M059J (cell line): ENCODE data around the gene DDX41. TPM values are rescaled to one million over a fixed set of nuclear protein-coding genes. Genes with fewer than 3 reads are reported as not detected.
A peak's percentile ranks its signal among the peaks of the same experiment; 100 is the strongest.
"Not testable (repeated sequence)": the region's sequence is repeated elsewhere in the genome, so short reads cannot be mapped to it uniquely, and the experiment has no call there.

Experiments
- DNase-seq: peaks from one replicate; pipeline ENCODE4 v3.0.0-alpha.2; 2012; ENCODE audit warnings: low read depth
- total RNA-seq: library from RNA; depleted of rRNA; stranded (reverse); fragments of >200 nt; shearing (Covaris generic); gene quantifications from 2 replicates; pipeline ENCODE4 v1.2.3, GENCODE V29; 2014; rRNA removed

The DDX41 gene
- 66.0 and 103 TPM in 2 replicates for total RNA-seq

DNA sequence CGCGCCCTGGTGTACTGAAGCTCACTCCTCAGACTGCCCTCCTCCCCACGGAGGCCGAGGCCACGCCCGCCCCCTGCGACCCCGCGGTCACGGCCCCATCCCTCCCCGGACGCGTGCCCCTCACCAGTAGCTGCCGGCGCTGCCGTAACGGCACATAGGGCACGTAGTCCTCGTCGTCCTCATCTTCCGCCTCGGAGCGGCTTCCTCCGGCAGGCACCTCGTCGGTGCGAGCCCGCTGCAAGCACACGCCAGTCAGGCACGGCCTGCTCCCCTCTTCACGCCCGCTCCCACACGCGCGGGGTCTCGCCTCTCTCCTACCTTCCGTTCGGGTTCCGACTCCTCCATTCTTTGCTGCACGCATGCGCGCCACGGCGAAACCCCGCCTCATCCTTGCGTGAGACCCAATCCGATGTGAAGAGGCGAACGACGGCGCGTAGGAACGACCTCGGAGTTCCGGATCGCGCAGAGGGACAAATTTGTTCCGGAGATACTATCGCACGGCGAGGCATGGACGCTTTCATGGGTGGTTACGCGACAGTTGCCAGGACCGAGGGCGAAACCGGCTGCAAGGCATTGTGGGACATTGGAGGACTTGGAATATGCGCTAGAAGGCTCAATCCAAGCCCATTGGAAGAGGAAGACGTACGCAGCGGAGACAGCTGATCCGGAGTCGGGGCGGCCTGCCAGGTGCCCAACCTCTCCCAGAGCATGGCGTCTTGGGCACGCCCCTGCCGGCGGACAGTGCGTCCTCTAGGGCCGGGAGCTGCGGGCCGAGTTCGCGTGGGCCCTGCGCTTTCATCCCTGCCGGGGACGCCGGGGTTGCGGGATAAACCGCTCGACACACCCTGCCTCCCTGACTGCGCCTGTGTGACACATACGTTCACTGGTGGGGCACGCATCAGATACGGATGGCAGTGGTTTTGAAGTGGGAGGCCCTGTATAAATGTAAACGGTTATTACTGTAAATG is at the start of gene DDX41:
Gene DDX41 (minus strand): TSS at position 361 of the 968 bp plus-strand sequence. CDS start 16 bp downstream, at position 345.
- peak; percentile 99 for DNase-seq

DNA sequence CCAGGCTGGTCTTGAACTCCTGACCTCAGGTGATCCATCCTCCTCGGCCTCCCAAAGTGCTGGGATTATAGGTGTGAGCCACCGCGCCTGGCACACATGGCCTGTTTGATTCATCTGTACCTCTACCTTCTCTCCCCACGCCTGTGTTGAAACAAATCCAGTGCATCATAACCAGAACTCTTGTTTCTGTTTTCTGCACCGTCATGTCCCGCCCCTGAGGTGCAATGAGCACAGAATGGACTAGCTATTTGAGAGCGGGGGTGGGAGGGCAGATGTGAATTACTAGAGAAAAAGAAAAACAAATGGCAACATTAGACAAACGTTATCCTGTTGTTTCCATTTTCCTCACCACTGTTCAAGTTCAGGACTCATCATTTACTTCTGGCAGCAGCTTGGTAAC is 48.3 kb upstream of the DDX41 start:
- no peak for DNase-seq

DNA sequence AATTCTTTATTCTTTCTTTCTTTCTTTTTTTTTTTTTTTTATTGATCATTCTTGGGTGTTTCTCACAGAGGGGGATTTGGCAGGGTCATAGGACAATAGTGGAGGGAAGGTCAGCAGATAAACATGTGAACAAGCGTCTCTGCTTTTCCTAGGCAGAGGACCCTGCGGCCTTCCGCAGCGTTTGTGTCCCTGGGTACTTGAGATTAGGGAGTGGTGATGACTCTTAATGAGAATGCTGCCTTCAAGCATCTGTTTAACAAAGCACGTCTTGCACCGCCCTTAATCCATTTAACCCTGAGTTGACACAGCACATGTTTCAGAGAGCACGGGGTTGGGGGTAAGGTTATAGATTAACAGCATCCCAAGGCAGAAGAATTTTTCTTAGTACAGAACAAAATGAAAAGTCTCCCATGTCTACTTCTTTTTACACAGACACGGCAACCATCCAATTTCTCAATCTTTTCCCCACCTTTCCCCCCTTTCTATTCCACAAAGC is 42.7 kb upstream of the DDX41 start:
- not testable (repeated sequence) for DNase-seq

DNA sequence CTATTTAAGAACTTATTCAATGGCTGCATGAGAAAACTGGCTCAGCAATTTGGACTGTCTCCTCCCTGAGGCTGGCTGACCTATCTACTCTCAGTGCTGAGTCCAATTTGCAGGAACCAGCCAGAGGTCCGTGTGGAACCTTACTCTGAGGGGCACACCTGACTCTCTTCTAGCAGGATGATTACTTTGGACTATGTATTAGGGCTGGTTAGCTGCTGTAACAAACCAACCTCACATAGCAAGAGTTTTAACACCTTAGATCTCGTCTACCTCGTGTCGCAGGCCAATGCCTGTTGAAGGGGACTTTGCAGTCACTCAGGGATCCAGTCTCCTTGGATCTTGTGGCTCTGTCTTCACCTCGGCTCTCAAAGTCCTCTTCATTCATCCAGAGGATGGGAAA is 41.0 kb upstream of the DDX41 start:
- DNase-seq: no peak

DNA sequence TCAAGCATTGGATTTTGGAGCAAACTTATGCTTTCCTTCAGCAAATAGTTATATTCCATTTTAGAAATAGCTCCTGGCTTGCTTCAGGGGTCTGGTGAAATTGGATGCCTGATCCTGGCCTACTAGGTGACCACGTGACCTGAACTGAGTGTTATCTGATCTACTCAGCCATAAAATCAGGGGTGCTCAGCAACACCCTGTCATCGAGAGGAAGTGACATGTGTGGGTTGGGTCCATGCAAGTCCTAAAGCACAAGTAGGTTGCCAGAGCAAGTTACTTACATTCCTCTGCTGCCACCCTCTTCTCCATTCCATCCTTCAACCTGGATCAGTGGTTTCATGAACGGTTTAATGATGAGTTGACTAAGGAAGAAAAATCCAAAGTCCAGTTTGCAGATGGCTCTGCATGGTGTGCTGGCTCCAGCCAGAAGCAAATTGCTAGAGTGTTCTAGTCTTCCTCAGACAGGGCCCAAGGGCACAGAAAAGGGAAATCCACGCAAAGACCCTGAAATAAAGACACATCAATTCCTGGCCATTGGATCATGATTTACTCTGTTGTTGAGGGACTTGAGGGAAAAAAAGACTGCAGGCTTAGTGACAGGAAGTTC is 40.4 kb upstream of the DDX41 start:
- DNase-seq: peak; percentile 45

DNA sequence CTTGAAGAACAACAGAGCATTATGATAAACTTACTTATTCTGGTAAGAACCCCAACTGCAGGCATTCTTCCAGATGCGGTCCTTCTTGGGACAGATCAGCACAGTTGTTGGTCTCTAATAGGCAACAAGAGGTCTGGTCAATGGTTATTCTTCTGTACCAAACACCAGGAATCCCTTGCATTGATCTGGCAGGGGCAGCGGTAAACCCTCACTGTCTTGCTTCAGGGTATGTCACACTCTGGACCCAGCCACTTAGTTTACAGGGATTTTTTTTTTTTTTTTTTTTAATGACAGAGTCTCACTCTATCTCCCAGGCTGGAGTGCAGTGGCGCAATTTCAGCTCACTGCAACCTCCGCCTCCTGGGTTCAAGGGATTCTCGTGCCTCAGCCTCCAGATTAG is 38.9 kb upstream of the DDX41 start:
- DNase-seq: no peak

DNA sequence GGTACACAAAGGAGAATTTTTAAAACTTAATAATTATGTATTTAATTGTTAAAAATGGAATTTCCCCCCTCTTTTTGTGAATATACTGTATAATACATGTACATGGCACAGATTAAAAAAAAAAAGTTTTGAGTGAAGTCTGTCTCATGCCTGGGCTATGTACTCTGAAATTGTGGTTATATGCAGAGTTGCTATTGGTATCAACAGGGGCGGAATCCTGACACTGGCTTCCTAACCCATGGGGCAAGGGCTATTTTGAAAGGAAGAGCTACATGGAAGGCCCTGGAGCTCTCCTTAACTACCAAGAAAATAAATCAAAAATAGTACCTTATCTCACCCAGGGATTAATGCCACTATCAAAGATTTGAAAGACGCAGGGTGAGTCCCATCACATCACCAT is 38.5 kb upstream of the DDX41 start:
- DNase-seq: peak; percentile 12

DNA sequence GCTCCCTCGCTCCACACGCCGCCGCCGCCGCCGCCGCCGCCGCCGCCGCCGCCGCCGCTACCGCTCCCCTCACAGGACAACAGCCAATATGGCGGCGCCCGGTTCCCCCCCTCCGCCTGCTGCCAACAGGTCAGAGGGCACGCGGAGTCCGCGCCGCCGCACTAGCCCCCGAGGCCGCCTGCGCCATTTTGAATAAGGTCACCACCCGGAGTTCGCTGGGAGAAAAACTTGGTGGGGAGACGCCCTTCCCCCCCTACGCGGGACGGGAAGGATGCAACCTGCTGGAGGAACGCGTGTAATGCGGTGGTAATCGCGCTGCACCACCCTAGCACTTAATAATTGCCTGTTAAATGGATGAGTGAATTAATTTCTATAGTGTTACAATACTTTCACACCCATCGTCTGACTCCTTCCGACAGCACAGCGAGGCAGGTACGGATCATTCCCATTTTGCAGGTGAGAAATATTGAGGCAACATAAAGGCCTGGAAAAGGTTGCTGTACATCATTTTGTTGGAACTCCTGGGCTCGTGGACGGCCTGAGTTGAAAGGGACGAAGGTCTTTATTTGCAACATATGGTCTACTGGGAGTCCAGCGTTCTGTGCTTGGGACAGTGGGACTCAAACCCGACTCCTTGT is 37.8 kb upstream of the DDX41 start, which contains the start of gene FAM193B:
Gene FAM193B (minus strand): TSS at position 90 of the 638 bp plus-strand sequence. CDS start 105 bp downstream, outside the sequence.
- peak; percentile 86 for DNase-seq

DNA sequence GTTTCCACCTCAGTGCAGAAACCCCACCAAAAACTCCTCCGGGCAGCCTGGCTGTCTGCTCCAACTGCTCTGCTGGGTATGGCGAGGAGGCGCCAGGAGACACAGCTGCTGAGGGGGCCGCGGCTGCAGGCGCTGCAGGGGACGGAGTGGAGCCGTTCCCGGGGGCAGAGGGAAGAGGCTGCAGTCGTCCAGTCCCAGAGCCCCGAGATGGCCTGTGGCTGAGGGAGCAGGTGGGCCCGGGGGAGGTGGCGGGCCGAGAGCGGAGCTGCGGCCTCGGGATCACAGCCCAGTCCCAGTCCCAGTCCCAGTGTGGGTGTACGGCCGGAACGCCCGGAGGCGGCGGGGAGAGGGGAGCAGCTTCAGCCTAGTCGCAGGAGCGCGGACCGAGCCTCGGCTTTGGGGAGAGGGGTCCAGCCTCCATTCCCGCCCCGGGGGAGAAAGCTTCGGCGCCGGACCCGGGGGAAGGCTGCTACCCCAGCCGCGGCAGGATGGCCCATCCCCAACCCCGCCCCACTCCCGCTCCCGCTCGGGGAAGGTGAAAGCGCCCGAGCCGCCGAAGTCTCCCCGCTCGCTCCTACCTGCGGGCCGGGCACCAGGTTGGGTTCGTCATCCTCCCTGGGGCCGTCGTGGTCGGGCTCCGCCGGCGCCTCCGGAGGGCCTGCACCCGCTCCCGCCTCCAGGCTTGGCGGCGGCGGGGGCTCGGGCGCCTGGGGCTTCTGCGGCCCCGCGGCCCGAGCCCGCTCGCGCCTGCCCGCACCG is 37.1 kb upstream of the DDX41 start:
- DNase-seq: peak; percentile 31

DNA sequence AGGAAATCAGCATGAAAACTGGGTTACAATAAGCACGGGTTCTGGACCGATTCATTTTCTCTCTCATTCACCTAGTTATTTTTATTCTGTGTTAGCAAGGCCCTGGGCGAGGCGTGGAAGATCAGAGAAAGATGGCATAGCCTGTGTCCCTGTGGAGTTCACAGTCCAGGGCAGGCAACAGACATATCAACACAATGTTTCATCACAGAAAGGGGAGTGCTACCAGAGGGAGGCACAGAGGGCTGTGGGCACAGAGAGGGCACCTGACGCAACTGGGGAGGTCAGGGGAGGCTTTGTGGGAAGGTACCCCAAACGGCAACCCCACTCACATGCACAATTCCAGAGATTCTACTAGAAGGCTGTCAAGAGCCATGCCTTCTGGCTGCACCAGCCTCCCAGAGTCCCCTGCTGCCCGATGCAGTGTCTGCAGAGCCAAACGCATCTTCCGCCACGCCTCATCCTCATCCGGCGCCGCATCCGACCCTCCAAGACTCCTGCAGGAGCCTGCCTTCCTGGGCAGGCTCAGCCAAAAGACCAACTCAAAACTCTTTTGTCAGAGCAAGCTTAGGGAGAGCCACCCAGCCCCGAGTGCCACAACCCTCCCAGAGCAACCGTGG is 36.2 kb upstream of the DDX41 start:
- no peak for DNase-seq

DNA sequence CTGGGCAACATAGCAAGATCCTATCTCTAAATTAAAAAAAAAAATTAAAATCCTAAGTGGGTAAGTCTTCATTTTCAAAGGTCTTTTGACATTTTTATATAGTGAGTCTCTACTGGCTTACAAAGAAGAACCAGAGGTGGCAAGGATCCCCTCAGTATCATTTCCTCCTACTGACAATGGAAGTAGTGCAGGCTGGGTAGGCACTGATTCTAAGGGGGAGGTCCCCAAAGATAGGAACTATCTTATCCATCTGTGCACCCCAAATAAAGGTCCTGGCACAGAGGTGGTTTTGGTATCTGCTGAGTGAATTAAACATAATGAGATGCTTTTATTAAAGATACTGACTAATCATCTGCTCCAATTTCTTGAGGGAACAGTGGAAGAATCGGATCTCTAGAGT is 33.4 kb upstream of the DDX41 start:
- no peak for DNase-seq

DNA sequence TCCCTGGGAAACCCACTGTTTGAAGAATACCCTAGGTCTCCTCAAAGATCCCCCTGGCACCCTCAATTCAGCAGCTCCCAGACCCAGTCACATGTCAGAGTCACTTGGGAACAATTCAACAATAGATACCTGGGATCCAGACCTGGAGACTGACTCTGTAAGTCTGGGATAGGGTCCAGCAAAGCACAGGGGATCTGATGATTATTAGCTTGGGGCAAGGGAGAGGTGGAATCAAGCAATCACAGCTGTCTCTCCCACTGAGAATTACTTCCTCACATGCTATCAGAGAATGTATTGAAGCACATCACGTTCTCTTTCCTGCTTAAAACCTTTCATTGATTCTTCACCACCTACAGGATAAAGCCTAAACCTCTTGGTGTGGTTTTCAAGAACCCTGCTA is 31.7 kb upstream of the DDX41 start:
- no peak for DNase-seq

DNA sequence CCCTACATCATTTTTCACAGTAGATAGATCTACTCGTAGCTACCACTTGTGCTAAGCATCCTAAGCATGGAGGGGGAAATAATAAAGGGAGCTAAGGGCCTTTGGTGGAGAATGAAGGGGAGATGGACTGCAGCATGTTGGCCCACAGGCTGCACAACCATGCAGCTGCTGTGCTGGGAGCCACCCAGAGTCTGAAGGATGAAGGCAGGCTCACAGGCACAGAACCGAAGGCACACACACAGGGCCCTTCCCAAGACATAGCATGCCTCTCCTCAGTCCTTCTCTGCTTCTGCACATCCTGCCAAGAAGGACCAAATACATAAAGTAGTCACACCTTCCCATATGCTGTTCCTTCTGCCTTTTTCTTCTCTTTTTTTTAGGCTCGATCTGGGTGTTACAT is 31.0 kb upstream of the DDX41 start:
- DNase-seq: no peak

DNA sequence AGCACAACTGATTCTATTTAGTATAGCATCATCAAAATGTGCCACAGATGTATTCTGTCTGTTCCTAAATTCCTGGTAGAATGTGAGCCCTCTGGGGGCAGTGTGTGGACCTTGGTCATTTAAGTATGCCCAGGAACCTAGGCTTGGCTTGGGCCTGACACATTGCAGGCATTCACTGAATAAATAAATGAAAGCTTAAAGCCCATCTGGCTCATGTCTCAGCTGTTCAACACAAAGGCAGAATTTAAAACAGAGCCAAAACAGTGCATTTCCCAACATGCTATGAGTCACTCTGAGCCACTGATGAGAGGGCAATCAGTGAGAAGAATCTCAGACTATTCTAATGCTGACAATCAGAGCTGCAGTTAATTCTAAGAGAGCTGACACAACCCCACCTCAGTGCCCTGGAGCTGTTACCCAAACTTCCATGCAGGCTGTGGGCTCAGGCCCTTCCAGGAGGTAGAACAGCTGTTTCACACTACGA is 29.5 kb upstream of the DDX41 start:
- peak; percentile 98 for DNase-seq

DNA sequence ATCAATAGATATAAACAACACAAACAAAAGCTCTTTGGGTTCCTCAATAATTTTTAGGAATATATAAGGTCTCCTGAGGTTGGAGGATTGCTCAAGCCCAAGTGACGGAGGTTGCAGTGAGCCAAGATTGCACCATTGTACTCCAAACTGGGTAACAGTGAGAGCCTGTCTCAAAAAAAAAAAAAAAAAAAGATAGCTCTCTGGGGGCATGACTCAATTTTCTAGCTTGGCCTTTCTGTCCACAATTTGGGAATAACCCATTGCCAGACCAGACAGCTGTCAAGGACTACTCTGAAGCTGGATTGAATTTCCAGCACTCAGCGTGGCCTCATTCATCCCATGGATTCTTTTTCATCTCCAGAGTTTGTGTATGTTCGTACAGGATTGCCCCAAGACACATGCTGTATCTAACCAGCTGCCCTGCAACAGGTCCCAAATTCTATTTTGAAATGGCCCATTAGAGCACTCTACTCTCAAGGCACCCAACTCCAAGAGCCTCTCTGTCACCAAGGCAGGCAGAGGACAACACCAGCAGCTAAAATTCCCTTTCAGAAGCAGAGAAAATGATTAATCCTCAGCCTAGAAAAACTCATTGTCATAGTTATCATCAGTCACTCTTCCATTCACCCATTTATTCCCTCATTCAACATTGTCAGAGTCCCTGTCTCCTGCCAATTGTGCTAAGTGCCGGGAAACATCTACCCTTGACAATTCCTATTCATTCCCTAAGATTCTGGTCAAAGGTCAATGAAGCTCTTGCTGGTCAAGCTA is 28.9 kb upstream of the DDX41 start:
- DNase-seq: peak; percentile 34

DNA sequence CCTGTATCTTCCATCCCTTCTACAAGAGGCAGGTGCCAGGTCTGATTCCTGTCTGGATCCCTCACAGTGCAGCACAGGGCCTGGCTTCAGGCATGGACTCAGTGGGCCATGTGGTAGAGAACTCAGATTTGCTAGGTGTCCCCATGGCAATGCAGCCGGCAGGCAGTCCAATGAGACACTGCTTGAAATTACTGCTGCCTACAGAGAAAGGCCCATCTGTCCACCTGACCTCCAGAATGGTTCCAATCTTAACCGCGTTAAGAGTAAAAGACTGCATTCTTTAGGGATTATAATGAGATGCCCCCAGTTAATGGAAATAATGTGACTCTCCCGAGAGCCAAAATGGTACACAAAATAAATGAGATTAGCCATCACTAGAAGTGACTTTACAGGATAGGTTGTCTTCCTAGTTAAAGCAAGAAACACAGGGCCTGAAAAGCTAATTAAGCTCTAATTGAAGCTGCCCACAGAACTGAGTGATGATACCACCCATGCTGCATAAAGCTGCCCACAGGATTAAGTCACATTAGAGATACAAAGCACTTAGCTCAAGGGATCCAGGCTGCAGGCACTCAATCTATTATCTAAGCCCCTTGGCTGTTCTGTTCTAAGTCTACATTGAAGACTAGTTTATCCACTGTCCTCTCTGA is 26.2 kb upstream of the DDX41 start:
- DNase-seq: no peak

DNA sequence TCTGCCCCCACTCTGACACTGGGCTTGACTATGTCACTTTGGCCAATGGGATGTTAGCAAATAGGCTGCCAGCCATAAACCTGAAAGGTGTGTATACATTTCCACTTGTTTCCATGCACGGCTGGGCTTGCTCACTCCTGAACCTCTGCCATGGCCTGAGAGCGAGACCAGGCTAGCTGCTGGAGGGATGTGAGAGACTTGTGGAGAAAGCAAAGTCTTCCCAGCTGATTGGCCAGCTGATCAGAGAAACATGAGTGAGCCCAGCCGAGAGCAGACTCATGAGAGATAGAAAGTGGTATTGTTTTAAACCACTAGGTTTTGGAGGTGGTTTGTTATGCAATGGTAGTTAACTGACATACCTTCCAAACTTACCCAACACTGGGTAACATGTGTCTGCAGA is 23.7 kb upstream of the DDX41 start:
- DNase-seq: no peak

DNA sequence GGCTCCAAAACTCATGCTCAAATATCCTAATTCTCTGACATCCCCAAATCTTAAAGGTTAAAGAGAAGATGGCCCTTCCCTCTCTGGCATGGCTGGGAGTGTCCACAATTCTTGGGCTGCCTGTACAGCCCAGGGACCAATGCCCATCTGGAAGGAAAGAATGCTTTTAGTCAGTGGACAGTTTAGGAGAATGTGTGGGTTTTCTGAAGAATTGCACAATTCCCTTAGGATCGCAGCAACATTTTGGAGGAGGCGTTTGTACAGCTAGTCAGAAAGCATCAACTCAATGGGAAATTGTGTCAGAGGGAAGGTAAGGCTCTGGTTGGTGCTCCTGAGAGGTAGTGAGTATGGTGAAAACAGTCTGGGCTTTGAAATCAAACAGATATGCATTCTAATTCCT is 22.6 kb upstream of the DDX41 start:
- no peak for DNase-seq

DNA sequence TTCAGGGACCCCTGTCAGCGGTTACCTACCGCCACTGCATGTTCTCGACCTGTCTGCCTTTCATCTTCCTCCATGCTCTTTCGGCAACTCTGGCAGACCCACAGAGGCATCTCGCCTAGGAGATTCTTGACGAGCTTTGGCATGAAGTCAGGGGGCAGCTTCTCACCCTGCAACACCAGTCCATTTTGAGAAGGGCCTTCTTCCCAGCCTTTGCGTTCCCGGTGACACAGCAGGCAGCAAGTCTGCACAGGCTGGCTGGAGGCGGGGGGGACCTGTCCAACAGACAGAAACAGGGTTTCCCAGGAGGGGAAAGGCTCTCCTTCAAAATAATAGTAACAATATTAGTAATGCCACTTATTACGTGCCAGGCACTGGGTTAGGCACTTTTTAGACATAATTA is 22.1 kb upstream of the DDX41 start:
- DNase-seq: no peak
